DND-41 (cell line): Measurements from ENCODE around the gene SEMA5A.

Experiments used
- EZH2 ChIP-seq: IDR thresholded peaks from 3 replicates; pipeline ENCODE4 v1.6.1; 2012; ENCODE audit warnings: borderline replicate concordance, low read depth, mild to moderate bottlenecking, moderate library complexity, low read length, inconsistent platforms; ENCODE audit not compliant: severe bottlenecking
- TF ChIP-seq, protein P1 (sequence below): IDR thresholded peaks from 2 replicates; pipeline ENCODE4 v1.5.1; 2012; ENCODE audit warnings: borderline replicate concordance, low read length, moderate library complexity, mild to moderate bottlenecking; ENCODE audit not compliant: poor library complexity, severe bottlenecking; ENCODE audit errors: extremely low read depth

DNA sequence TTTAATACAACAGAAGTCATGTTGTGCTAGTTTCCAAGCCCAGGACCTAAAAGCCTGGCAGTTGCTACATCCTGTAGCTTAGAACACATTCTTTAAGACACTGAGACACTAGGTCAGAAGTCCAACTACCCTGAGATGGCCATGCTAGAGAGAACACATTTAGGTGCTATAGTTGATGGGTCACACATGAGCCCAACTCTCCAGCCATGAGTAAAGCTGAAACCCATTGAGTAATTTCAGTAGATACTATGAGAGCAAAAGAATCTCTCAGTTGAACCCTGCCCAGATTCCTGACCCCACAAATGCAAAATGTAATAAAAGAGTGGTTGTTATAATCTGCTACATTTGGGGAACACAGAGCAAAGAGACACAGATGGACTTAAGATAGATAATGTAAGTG is 164.4 kb downstream of the SEMA5A start:
- TF ChIP-seq, protein P1, sequence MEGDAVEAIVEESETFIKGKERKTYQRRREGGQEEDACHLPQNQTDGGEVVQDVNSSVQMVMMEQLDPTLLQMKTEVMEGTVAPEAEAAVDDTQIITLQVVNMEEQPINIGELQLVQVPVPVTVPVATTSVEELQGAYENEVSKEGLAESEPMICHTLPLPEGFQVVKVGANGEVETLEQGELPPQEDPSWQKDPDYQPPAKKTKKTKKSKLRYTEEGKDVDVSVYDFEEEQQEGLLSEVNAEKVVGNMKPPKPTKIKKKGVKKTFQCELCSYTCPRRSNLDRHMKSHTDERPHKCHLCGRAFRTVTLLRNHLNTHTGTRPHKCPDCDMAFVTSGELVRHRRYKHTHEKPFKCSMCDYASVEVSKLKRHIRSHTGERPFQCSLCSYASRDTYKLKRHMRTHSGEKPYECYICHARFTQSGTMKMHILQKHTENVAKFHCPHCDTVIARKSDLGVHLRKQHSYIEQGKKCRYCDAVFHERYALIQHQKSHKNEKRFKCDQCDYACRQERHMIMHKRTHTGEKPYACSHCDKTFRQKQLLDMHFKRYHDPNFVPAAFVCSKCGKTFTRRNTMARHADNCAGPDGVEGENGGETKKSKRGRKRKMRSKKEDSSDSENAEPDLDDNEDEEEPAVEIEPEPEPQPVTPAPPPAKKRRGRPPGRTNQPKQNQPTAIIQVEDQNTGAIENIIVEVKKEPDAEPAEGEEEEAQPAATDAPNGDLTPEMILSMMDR = no peak
- no peak for TF ChIP-seq EZH2
